Stimulated activated CD4-positive, alpha-beta T cell treated with anti-CD3 and anti-CD28 coated beads, TNF-alpha, amount 100 ng/mL, for 24 hours (primary cell): ENCODE data around the gene ZNF343.

ENCODE experiments used
- DNase-seq, 3 experiments: peaks; one replicate each; pipeline ENCODE4 v3.0.0-alpha.2; 2020; ENCODE audit warnings: low read depth in 3 of 3

The ZNF343 gene

DNA sequence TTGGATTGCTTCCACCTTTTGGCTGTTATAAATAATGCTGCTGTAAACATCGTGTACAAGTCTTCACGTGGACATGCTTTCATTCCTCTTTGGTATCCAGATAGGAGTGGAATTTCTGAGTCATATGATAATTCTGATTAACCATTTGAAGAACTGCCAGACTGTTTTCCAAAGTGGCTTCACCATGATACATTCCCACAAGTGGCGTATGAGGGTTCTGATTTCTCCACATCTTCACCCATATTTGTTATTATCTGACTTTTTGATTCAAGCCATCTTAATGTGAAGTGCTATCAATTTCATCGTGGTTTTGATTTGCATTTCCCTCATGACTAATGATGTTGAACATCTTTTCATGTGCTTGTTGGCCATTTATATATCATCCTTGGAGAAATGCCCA lies 35.2 kb downstream of the ZNF343 start:
- no peak for DNase-seq

DNA sequence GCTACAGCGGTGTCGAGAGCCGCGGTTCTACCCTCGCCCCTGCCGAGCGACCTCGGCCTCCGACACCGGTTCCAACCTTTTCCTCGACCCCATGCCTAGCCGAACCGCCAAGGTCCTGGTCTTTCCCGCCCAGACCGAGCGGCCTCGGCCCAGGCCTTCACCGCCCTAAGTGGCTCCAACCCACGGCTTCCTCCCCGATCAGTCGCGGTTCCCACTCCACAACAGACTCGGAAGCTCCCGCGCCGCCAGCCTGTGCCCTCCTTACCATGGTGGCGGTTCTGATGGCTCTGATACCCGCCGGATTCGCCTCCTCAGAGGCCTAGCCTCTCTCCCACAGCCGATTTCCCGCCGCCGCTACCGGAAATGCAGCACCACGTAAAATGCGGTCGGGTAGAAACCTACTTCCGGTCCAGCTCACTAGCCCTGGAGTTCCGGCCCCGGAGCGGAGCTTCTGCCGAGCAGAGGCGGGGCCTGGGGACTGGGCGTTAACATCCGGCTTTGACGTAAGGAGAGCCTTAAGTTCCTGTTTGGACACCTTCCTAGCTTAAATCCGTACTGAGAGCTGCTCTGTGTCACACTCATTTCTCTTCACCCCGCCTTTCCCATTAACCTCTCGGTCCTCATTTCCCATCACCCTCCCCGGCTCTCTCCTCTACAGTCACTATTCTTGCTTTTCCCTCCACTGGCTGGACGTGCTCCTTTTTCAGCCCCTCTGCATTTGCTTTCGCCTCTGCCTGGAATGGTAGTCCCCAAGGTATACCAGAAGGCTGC lies 38.1 kb downstream of the ZNF343 start, which contains the start of gene SNRPB:
Gene SNRPB (minus strand): TSS at position 367 of the 771 bp plus-strand sequence. CDS start 99 bp downstream, at position 268.
- DNase-seq, result peak; percentile 94 to 97 (median 95)

DNA sequence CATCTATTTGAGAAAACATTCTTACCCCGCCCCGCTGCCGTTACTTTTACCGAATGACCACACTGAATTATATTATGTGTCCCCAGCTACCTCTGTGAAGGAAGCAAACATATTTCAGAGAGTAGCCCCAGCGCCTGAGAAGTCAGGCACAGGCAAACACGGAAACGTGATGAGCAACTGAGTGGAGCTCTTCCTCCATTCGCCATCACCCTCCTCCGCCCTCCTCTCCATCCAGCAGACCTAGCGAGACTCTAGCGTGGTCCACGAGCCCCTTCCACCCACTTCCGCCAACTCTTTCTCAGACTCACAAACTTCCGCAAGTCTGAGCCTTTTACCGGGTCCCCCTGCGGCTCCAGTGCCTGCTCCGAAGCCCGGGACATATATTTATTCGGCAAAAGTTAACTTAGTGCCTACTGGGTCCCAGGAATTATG lies 38.7 kb downstream of the ZNF343 start:
- DNase-seq, result peak; percentile 28 to 61 (median 37)

DNA sequence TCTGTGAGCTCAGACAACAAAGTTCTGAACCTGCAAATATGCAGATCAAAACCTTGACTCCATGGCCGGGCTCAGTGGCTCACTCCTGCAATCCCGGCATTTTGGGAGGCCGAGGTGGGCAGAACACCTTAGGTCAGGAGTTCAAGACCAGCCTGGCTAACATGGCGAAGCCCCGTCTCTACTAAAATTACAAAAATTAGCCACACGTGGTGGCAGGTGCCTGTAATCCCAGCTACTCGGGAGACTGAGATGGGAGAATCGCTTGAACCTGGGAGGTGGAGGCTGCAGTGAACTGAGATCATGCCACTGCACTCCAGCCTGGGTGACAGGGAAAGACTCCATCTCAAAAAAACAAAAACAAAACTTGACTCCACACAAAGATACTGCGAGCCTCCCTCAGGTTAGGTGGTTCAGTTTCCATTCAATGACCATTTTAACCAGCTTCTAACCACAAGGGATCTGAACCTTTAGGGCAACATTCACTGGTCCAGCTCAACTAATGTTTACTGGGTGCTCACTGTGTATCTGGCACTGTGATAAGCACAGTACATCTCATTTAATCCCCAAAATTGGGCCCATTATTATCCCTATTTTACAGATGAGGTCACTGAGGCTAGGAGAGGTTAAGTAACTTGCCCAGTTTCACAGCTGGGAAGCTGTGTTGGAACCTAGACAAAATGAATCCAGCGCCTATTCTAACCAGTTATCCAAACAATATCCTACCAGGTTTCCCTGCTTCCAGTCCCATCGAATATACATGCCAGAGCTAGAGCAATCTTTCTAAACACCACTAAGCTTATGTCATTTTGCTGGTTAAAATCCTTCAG lies 39.9 kb downstream of the ZNF343 start:
- no peak for DNase-seq

DNA sequence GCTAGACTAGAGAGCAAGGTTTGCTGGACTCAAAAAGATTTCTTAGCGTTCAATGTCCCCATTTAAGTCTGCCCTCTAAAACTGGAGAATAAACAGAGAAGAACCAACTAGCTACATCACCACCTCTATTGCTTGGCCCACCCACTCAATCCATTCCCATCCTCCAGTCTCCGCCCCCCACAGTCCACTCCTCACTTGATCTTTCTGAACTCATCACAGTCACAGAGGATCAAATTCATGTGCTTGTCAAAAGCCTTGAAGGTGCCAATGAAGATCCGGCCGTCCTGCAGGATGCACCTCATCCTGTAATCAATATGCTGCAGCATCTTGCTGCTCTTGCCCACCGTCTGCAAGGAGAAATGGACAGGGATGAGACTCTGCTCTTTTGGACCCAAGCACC lies 41.3 kb downstream of the ZNF343 start:
- no peak for DNase-seq

DNA sequence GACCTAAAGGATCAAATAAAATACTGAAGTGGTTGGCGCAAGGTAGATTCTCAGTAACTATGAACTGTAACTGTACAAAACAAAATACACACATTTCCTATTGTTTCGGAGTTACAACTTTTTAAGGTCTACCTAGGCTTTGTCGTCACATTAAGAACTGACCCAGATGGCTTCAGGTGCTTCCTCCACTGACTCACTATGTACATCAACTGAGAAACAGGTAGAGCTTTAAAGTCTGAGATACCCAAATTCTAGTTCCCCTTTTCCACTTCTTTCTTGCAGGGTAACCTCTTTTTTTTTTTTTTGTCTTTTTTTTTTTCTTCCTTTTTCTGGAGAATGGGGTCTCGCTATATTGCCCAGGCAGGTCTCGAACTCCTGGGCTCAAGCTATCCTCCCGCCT lies 43.6 kb downstream of the ZNF343 start:
- DNase-seq, result no peak

DNA sequence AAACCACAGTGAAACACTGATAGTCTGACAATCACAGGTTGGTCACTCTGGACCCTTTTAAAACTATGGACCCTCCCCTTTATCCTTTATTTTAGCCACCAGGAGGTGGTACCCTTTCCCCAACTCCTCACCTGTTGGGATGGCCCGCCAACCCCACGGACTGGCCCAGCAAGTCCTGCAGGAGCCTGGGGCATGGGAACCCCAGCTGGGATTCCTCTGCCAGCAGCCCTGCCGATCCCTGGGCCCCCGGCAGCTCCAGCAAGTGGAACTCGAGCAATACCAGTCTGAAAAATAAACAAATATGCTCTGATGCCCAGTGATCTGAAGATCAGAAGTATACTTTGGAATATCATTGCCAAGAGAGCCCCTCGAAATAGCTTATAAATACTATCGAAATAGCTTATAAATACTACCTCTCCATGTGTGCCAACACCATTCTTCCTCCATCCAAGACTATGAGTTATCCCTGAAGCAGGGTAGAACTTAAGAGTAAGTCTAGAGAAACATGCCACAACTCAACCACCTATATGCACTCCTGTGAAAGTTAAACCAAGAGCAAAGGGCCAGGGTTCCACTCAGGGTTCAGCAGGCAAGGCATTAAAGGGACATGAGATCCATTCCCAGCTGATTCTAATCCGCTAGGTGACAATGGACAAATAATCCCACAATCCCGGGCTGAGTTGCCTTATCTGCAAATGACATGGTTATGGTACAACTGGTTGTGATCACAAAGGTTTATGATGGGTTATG lies 44.9 kb downstream of the ZNF343 start:
- DNase-seq, result no peak

DNA sequence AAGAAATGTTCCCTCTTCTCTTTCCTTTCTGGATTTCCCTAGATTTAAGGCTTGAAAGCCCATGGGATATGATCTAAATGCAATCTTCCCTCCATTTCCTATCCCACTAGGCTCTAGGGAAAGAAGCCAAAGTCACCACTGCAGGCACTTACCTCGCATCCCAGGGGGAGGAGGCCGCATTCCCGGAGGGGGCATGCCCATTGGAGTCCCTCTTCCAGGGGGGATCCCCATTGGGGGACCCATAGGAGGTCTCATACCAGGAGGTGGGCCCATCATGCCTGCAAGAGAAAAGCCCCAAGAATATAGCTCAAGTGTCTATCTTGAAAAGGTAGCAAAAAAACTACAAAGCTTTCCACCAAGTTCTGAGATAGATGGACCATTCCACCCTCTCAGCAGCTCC lies 46.2 kb downstream of the ZNF343 start:
- DNase-seq, result no peak

DNA sequence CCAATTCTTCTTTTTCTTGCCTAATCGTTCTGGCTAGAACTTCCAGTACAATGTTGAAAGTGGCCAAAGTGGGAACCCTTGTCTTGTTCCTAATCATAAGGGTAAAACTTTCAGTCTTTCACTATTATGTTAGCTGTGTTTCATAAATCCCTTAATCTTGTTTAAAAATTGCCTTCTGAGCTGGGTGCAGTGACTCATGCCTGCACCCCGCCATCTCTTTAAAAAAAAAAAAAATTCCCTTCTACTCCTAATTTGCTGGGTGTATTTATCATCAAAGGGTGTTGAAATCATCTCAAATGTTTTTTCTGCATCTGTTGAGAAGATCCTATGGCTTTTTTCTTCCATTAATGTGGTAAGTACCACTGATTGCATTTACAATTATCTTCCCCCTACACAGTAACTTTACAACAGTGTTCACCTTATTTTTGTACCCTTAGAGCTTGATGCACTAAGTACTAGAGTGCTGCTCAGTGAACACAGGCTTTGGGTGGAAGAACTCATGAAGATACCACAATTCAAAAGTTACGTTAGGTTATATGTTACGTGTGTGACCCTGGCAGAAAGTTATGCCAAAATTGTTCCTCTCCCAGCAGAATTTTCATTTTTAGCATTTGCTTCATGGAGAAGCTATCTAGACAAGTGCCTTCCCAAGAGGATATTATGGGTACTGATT lies 47.8 kb downstream of the ZNF343 start:
- no peak for DNase-seq

DNA sequence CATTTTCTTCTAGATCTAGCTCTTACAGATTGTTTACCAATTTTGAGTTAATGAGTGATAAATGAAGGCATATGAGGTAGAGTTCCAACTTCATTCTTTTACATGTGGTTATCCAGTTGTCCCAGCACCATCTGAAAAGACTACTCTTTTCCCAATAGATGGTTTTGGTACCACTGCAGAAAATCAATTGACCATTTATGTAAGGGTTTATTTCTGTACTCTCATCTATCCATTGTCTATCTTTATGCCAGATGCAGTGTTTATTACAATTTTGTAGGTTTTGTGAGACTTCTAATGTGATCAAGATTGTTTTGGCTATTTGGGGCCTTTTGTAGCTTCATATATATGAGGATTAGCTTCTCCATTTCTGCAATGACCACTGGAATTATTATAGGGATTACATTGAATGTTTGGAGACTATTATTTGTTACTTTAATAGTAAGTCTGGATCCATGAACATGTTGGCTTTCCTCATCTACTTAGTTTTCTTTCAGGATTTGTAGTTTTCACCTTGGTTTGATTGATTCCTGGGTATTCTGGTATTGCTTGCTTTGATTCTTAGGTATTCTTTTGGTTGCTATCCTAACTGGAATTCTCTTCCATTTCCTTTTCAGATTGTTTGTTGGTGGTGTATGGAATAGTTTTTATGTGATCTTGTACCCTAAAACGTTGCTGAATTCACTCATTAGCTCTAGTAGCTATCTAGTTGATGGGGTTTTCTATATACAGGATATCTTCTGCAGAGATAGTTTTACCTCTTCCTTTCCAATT lies 48.5 kb downstream of the ZNF343 start:
- no peak for DNase-seq

DNA sequence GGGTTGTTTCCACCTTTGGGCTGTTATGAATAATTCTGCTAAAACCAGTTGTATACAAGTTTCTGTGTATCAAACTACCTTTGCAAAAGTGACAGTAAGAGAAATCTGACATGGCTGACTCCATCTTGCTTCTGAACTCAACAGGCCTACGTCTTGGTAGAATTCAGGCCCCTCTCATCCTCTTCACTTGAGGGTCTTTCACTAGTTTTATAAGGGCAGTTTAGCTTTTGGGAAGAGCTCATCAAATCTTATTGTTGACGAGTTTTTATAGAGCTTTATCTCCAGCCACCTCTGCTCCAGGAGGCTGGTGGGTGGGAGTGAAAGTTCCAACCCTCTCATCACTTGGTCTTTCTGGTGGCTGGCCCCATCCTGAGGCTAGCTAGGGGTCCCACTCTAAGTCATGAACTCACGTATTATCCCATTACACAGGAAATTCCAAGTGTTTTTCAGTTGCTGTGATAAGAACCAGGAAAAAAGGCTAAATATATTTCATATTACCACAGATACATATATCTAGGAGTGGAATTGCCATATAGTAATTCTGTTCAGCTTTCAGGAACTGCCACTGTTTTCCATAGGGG lies 49.7 kb downstream of the ZNF343 start:
- DNase-seq, result no peak

DNA sequence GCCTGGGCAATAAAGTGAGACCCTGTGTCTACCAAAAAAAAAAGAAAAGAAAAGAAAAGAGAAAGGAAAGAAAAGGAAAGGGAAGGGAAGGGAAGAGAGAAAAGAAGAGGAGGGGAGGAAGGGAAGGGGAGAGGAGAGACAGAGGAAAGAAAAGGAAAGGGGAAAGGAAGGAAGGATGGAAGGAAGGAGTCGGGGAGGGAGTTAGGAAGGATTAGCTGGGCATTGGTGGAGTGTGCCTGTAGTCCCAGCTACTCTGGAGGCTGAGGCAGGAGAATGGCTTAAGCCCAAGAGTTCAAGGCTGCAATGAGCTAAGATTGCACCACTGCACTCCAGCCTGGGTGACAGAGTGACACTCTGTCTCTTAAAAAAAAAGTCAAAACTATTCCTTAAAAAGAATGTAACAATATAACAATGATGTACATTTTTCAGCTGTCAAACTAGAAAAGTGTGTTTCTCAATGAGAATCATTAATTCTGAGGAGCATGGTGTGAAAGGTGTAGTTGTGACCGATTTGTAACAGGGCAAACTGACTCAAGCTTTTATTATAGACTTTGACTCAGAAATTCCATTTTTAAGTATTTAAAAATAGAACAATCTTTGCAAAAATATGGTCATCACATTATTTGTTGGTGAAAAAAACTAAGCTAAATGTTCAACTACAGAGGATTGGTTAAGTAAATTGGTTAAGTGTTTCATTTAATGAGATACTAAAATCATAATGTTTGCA lies 52.8 kb downstream of the ZNF343 start:
- DNase-seq, result no peak

DNA sequence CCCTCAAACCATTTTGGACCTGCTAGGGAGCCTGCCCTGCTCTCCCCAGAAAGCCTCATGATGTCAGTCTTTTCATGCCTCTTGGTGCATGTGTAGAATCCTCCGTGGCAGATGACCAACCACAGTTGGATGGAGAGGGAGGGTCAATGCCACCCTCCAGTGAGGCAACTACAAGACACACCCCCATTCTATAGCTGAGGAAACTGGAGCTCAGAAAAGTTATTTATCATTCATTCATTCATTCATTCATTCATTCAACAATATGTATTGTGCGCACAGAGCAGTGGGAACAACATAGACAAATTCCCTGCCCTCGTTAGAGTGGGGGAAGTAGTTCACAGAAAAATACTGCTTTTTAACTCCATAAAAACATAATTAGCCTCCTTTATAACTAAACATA lies 54.9 kb downstream of the ZNF343 start:
- no peak for DNase-seq

DNA sequence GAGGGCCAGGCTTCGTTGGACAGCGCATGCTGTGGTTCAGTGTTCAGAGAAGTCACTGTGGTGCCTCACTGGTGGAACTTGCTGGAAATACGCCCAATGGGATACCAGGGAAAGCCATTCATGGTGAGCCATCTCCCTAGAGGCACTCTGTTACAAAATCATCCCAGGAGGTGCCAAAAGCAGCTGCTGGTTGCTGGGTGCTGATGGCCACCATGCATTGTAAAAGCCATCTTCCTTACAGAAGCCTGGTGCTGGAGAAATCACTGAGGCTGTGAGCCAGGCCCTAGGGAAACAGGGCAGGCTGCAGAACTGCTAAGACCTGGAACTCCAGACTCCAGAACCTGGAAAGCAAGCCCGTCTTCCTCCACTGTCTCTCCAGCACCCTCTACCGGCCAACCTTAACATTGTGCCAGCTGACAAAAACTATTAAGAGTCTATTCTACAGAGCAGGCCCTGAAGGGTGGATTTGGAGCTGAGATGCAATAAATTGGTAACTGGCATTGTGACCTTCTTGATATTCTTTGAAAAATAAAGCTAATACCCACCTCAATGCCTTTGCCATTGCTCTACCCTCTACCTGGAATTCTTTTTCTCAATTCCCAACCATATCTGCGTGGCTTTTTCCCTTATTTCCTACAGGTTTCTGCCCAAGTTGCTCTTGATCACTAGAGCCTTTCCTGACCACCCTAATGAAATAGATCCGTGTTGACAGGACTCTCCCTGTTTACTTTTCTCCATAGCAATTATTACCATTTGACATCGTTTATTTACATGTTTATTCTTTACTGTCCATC lies 56.6 kb downstream of the ZNF343 start:
- peak; percentile 45 to 67 (median 61) for DNase-seq

DNA sequence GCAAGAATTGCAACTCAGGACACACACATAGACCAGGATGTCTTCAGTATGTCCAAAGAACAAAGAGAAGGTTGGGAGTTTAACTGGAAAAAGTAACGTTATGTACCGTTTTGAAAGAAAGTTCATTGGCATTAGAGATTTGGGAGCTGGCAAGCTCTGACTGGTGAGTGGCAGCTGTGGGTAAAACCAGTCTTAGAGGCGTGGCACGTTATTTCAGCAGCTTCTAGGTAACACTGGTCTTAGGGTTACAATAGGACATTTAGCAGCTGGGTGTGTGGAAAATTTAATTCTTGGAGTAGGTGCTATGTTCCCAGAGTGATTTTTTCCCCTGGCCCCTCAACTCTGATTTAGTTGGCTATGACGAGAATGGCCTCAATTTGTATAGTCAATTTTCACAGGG lies 57.3 kb downstream of the ZNF343 start:
- DNase-seq, result no peak

DNA sequence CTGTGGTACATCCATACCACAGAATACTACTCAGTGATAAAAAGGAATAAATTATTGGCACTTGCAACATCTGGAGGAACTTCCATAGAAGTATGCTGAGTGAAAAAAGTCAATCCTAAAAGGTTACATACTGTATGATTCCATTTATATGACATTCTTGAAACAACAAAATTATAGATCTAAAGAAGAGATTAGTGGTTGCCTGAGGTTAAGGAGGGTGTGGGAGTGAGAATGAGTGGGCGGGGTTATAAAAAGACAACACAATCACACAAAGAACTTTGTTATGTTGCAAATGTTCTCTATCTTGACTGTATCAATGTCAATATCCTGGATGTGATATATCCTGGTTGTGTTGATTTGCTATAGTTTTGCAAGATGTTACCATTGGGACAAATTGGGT lies 59.3 kb downstream of the ZNF343 start:
- no peak for DNase-seq

DNA sequence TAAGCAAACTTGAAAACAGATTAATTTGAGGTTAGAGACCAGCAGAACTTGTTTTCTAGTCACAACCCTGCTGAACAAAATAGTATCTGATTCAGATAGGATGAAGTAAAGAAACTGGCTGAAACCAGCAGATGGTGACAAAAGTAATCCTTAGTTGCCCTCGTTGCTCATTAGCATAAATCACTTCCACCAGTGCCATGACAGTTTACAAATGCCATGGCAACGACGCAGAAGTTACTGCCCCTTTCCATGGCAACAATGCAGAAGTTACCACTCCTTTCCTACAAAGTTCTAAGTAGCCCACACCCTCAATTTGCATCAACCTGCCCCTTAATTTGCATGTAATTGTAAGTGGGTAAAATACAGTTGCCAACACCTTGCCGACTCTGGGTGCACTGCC lies 61.9 kb downstream of the ZNF343 start:
- no peak for DNase-seq
